ENCODE data around the gene TBX19. TPM values are rescaled to one million over a fixed set of nuclear protein-coding genes. Genes with fewer than 3 reads are reported as not detected.

The TBX19 gene
- total RNA-seq, 1 experiment from 2014 or later: 1.4 TPM

Other genes starting within 250 kb of the TBX19 start
- 9.6 and 9.8 TPM in 2 replicates for gene GPR161, start 143.9 kb upstream of the TBX19 start, total RNA-seq (2014; rRNA removed; shearing (Covaris generic))
- gene TIPRL, start 101.9 kb upstream of the TBX19 start, total RNA-seq (2014; rRNA removed; shearing (Covaris generic)): 60.4 and 68.5 TPM in 2 replicates
- gene SFT2D2, start 54.9 kb upstream of the TBX19 start, total RNA-seq (2014; rRNA removed; shearing (Covaris generic)): 26.9 and 39.4 TPM in 2 replicates

All from SJSA1 (cell line).